ENCODE results near the gene LRRC63. TPM values are rescaled to one million over a fixed set of nuclear protein-coding genes. Genes with fewer than 3 reads are reported as not detected.

LRRC63 gene
- total RNA-seq, 1 experiment from 2014 or later: not detected

GRCh38 chr13:46324976-46325375 is 113.2 kb downstream of the LRRC63 start:
- Histone ChIP-seq H3K4me3 (replicated peaks in 1 of 2; ENCODE audit: low read depth in 1 of 2, low read length in 2 of 2) (no peak overlapping the region), H3K4me1 (ENCODE audit: control insufficient read depth in 1 of 2, insufficient read depth in 2 of 2, low read length in 2 of 2) (no peaks in the 10 kb centered on the region), H4K20me1 (ENCODE audit: insufficient read depth) (no peaks in the 10 kb centered on the region), H3K36me3 (ENCODE audit: control insufficient read depth in 1 of 2, insufficient read depth in 2 of 2, low read length in 2 of 2) (no peaks in the 10 kb centered on the region), H2AFZ (ENCODE audit: low read depth, low read length, poor library complexity, severe bottlenecking) (no peak overlapping the region), H3K27ac (ENCODE audit: low read depth, low read length) (no peak overlapping the region), H3K9me3 (ENCODE audit: control insufficient read depth in 1 of 2, insufficient read depth in 1 of 2, low read depth in 1 of 2, low read length in 2 of 2) (no peaks in the 10 kb centered on the region; a peak in 1 of 4 replicates), H3K4me2 (ENCODE audit: low read length) (no peak overlapping the region), H3K9ac (ENCODE audit: low read length) (no peak overlapping the region), H3K27me3 (ENCODE audit: insufficient read depth, low read length) (peaks cover 5% of the 10 kb centered on the region; the same call in 1 of the 2 replicates), H3K79me2 (ENCODE audit: insufficient read depth, low read length) (no peaks in the 10 kb centered on the region), H3K9me2 (ENCODE audit: insufficient read depth) (no peaks in the 10 kb centered on the region)
- intact Hi-C loops (cut with micrococcal nuclease): loop anchor here (10.0 kb wide), 1 partner anchor 700 kb away; no protein-coding TSS in a partner anchor
- DNase-seq (ENCODE audit: low read depth, low spot score) (no peak), ATAC-seq (no peak)
- ChIA-PET CTCF (no interaction called here), RAD21 (ENCODE audit: low non-redundant PET in 1 of 2, low total read pairs in 2 of 2, uncharacterized antibody in 2 of 2, unreplicated experiment in 2 of 2) (no interaction called here), POLR2A (no interaction called here)
- BruUV-seq (replicated peaks): no TSS peak
- TF ChIP-seq RAD21 (IDR thresholded peaks at IDR 0.05; ENCODE audit: low read depth) (no peak), CBX3 (IDR thresholded peaks at IDR 0.05; ENCODE audit: low read depth) (no peak), SRF (IDR thresholded peaks at IDR 0.05; ENCODE audit: low read depth) (no peak), POLR2AphosphoS5 (IDR thresholded peaks at IDR 0.05; ENCODE audit: low read depth, low read length) (no peak), JUND (IDR thresholded peaks at IDR 0.05) (no peak), EZH2 (IDR thresholded peaks at IDR 0.05) (no peak), ATF3 (IDR thresholded peaks at IDR 0.05) (no peak), POLR2A (IDR thresholded peaks at IDR 0.05; ENCODE audit: borderline replicate concordance, extremely low read depth, insufficient read depth, insufficient read length) (no peak), ZNF274 (IDR thresholded peaks at IDR 0.05; ENCODE audit: low read depth, low read length) (no peak), ELF1 (IDR thresholded peaks at IDR 0.05; ENCODE audit: borderline replicate concordance, low read depth) (no peak), CEBPB (IDR thresholded peaks at IDR 0.05; ENCODE audit: low read depth) (no peak), TCF7L2 (IDR thresholded peaks at IDR 0.05; ENCODE audit: borderline replicate concordance, extremely low read depth, insufficient read depth, insufficient read length) (no peak), FOSL1 (IDR thresholded peaks at IDR 0.05; ENCODE audit: low read depth) (no peak), EGR1 (IDR thresholded peaks at IDR 0.05; ENCODE audit: low read depth) (no peak), SIN3A (IDR thresholded peaks at IDR 0.05; ENCODE audit: low read depth) (no peak)
- TF ChIP-seq, protein P1, sequence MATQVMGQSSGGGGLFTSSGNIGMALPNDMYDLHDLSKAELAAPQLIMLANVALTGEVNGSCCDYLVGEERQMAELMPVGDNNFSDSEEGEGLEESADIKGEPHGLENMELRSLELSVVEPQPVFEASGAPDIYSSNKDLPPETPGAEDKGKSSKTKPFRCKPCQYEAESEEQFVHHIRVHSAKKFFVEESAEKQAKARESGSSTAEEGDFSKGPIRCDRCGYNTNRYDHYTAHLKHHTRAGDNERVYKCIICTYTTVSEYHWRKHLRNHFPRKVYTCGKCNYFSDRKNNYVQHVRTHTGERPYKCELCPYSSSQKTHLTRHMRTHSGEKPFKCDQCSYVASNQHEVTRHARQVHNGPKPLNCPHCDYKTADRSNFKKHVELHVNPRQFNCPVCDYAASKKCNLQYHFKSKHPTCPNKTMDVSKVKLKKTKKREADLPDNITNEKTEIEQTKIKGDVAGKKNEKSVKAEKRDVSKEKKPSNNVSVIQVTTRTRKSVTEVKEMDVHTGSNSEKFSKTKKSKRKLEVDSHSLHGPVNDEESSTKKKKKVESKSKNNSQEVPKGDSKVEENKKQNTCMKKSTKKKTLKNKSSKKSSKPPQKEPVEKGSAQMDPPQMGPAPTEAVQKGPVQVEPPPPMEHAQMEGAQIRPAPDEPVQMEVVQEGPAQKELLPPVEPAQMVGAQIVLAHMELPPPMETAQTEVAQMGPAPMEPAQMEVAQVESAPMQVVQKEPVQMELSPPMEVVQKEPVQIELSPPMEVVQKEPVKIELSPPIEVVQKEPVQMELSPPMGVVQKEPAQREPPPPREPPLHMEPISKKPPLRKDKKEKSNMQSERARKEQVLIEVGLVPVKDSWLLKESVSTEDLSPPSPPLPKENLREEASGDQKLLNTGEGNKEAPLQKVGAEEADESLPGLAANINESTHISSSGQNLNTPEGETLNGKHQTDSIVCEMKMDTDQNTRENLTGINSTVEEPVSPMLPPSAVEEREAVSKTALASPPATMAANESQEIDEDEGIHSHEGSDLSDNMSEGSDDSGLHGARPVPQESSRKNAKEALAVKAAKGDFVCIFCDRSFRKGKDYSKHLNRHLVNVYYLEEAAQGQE (IDR thresholded peaks at IDR 0.05; ENCODE audit: low read depth): no peak
- TF ChIP-seq, protein P2, sequence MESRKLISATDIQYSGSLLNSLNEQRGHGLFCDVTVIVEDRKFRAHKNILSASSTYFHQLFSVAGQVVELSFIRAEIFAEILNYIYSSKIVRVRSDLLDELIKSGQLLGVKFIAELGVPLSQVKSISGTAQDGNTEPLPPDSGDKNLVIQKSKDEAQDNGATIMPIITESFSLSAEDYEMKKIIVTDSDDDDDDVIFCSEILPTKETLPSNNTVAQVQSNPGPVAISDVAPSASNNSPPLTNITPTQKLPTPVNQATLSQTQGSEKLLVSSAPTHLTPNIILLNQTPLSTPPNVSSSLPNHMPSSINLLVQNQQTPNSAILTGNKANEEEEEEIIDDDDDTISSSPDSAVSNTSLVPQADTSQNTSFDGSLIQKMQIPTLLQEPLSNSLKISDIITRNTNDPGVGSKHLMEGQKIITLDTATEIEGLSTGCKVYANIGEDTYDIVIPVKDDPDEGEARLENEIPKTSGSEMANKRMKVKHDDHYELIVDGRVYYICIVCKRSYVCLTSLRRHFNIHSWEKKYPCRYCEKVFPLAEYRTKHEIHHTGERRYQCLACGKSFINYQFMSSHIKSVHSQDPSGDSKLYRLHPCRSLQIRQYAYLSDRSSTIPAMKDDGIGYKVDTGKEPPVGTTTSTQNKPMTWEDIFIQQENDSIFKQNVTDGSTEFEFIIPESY (IDR thresholded peaks at IDR 0.05; ENCODE audit: extremely low read depth, insufficient replicate concordance, low read length): no peak
- TF ChIP-seq, protein P3, sequence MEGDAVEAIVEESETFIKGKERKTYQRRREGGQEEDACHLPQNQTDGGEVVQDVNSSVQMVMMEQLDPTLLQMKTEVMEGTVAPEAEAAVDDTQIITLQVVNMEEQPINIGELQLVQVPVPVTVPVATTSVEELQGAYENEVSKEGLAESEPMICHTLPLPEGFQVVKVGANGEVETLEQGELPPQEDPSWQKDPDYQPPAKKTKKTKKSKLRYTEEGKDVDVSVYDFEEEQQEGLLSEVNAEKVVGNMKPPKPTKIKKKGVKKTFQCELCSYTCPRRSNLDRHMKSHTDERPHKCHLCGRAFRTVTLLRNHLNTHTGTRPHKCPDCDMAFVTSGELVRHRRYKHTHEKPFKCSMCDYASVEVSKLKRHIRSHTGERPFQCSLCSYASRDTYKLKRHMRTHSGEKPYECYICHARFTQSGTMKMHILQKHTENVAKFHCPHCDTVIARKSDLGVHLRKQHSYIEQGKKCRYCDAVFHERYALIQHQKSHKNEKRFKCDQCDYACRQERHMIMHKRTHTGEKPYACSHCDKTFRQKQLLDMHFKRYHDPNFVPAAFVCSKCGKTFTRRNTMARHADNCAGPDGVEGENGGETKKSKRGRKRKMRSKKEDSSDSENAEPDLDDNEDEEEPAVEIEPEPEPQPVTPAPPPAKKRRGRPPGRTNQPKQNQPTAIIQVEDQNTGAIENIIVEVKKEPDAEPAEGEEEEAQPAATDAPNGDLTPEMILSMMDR (IDR thresholded peaks at IDR 0.05 in 2 of 3, conservative IDR thresholded peaks at IDR 0.05 in 1 of 3; ENCODE audit: borderline replicate concordance in 1 of 3, insufficient read depth in 1 of 3, low read depth in 2 of 3, low read length in 2 of 3): no peak

All from HCT116 (cell line).